ENCODE measurements around the gene PEMT. TPM values are rescaled to one million over a fixed set of nuclear protein-coding genes. Genes with fewer than 3 reads are reported as not detected.

PEMT gene
- total and polyA plus RNA-seq, 2 experiments from 2014 or later = 54.8 to 55.2 TPM

DNA sequence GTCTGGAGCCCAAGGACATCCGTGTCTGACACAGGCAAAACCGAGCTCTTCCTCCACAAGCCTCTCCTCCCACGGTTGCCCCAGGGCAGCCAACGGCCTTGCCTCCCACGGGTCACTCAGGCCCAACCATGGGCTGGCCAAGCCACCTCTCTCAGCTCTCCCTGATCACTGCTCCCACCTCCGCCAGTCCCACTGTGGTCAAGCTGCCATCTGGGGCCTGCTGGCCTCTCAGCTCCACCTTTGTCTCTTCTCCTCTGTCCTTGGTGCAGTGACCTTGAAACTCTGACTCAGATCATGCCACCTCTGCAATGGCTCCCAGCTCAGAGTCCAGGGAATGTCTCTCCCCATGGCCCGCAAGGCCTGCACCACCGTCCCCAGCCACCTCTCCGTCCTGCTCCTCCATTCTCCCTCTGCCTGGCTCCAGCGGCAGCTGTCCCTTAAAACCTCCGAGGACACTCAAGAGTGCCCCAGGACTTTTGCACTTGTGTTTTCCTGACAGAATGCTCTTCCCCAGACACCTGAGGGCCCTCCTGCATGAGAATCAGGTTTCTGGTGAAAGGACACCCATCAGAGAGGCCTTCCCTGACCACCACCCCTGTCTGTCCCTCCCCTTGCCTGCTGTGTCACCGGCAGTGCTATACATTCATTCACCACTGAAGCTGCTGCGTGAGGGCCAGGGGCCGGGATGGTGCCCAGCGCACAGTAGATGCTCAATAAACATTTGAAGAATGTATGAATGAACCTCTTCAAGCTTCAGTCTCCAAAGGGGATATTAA is 19.3 kb downstream of the PEMT start (continued):
- TF ChIP-seq, protein P1, sequence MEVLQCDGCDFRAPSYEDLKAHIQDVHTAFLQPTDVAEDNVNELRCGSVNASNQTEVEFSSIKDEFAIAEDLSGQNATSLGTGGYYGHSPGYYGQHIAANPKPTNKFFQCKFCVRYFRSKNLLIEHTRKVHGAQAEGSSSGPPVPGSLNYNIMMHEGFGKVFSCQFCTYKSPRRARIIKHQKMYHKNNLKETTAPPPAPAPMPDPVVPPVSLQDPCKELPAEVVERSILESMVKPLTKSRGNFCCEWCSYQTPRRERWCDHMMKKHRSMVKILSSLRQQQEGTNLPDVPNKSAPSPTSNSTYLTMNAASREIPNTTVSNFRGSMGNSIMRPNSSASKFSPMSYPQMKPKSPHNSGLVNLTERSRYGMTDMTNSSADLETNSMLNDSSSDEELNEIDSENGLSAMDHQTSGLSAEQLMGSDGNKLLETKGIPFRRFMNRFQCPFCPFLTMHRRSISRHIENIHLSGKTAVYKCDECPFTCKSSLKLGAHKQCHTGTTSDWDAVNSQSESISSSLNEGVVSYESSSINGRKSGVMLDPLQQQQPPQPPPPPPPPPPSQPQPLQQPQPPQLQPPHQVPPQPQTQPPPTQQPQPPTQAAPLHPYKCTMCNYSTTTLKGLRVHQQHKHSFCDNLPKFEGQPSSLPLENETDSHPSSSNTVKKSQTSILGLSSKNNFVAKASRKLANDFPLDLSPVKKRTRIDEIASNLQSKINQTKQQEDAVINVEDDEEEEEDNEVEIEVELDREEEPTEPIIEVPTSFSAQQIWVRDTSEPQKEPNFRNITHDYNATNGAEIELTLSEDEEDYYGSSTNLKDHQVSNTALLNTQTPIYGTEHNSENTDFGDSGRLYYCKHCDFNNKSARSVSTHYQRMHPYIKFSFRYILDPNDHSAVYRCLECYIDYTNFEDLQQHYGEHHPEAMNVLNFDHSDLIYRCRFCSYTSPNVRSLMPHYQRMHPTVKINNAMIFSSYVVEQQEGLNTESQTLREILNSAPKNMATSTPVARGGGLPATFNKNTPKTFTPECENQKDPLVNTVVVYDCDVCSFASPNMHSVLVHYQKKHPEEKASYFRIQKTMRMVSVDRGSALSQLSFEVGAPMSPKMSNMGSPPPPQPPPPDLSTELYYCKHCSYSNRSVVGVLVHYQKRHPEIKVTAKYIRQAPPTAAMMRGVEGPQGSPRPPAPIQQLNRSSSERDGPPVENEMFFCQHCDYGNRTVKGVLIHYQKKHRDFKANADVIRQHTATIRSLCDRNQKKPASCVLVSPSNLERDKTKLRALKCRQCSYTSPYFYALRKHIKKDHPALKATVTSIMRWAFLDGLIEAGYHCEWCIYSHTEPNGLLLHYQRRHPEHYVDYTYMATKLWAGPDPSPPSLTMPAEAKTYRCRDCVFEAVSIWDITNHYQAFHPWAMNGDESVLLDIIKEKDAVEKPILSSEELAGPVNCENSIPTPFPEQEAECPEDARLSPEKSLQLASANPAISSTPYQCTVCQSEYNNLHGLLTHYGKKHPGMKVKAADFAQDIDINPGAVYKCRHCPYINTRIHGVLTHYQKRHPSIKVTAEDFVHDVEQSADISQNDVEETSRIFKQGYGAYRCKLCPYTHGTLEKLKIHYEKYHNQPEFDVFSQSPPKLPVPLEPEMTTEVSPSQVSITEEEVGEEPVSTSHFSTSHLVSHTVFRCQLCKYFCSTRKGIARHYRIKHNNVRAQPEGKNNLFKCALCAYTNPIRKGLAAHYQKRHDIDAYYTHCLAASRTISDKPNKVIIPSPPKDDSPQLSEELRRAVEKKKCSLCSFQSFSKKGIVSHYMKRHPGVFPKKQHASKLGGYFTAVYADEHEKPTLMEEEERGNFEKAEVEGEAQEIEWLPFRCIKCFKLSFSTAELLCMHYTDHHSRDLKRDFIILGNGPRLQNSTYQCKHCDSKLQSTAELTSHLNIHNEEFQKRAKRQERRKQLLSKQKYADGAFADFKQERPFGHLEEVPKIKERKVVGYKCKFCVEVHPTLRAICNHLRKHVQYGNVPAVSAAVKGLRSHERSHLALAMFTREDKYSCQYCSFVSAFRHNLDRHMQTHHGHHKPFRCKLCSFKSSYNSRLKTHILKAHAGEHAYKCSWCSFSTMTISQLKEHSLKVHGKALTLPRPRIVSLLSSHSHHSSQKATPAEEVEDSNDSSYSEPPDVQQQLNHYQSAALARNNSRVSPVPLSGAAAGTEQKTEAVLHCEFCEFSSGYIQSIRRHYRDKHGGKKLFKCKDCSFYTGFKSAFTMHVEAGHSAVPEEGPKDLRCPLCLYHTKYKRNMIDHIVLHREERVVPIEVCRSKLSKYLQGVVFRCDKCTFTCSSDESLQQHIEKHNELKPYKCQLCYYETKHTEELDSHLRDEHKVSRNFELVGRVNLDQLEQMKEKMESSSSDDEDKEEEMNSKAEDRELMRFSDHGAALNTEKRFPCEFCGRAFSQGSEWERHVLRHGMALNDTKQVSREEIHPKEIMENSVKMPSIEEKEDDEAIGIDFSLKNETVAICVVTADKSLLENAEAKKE (CRISPR knock-in tag; IDR thresholded peaks at IDR 0.05) = no peak

DNA sequence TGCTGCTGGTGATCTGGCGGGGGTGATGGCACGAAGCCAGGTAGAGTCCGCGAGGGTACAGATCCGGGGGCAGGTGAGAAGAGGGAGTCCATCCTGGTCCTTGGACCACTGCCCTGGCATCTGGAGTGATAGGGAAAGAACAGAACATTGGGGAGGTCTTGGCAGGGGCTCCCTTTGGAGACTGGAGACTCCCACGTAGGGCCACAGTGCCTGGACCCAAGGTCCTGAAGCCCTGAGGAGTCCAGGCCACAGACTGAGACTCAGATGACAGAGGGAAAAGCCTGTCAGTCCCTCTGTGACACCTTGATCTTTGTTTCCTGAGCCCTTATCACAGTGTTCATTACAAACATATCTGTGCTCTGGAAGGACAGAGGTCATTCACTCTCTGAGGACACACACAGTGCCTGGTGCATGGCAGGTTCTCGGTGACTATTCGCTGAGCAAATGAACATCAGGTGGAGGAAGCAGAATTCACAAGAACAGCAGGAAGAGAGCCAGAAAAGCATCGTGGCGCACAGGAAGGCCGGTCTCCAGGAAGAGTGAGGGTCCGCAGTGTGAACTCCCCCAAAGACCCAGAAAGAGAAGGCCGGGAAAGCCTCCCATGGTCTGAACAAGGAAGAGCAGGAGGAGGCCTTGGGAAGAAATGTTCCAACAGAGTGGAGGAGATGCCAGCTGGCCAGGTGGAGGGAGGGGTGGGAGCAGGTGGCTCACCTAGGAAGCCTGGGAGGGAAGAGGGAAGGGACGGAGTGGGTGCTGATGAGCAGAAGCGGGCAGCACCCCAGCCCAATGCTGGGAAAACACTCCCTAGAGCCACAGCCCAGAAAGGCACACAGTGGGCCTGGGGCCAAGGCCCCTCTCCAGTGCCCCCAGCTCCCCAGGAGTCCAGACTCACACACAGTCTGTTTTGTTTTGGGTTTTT is 20.5 kb downstream of the PEMT start:
- no peak for DNase-seq (ENCODE audit: low spot score)
- peaks cover 7% of the 10 kb centered on the region for H3K27me3 Mint-ChIP-seq (ENCODE audit: insufficient read depth, low read depth, poor library complexity)
- no peak overlapping the region for H3K27ac ChIP-seq (ENCODE audit: low read depth)
- no peaks in the 10 kb centered on the region for H3K36me3 ChIP-seq (ENCODE audit: insufficient read depth)
- H3F3A ChIP-seq (replicated peaks; ENCODE audit: low read depth) = no peaks in the 10 kb centered on the region
- no peak overlapping the region for H2AFZ ChIP-seq
- no peaks in the 10 kb centered on the region for H3K9me2 ChIP-seq (ENCODE audit: insufficient read depth)
- no peak overlapping the region for H3K27ac Mint-ChIP-seq
- no peaks in the 10 kb centered on the region for H3K79me2 ChIP-seq (replicated peaks; ENCODE audit: insufficient read depth)
- H3K4me1 Mint-ChIP-seq = peaks cover under 1% of the 10 kb centered on the region; the same call in 2 of the 3 replicates
- H3K4me1 ChIP-seq (ENCODE audit: insufficient read depth) = no peaks in the 10 kb centered on the region
- H3K4me3 ChIP-seq = no peak overlapping the region
- H3K9me3 Mint-ChIP-seq = no peaks in the 10 kb centered on the region
- no peak overlapping the region for H3K4me2 ChIP-seq
- H3K36me3 Mint-ChIP-seq (ENCODE audit: low read depth) = peaks cover 4% of the 10 kb centered on the region; the same call in 1 of the 3 replicates
- no peak for ATAC-seq
- H3K27me3 ChIP-seq (ENCODE audit: insufficient read depth) = no peaks in the 10 kb centered on the region
- no peak overlapping the region for H3K4me3 Mint-ChIP-seq
- H4K20me1 ChIP-seq (replicated peaks; ENCODE audit: insufficient read depth) = no peaks in the 10 kb centered on the region
- TF ChIP-seq ZNF331 (CRISPR knock-in tag; IDR thresholded peaks at IDR 0.05; ENCODE audit: low read depth) (no peak), NANOG (IDR thresholded peaks at IDR 0.05; ENCODE audit: borderline replicate concordance) (no peak), POLR2AphosphoS5 (IDR thresholded peaks at IDR 0.05; ENCODE audit: low read depth) (no peak)
- TF ChIP-seq, protein P1 (CRISPR knock-in tag; IDR thresholded peaks at IDR 0.05) = no peak
- TF ChIP-seq, protein P2, sequence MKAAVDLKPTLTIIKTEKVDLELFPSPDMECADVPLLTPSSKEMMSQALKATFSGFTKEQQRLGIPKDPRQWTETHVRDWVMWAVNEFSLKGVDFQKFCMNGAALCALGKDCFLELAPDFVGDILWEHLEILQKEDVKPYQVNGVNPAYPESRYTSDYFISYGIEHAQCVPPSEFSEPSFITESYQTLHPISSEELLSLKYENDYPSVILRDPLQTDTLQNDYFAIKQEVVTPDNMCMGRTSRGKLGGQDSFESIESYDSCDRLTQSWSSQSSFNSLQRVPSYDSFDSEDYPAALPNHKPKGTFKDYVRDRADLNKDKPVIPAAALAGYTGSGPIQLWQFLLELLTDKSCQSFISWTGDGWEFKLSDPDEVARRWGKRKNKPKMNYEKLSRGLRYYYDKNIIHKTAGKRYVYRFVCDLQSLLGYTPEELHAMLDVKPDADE (IDR thresholded peaks at IDR 0.05) = no peak
